Measurements from ENCODE around the gene GMPR.

DNA sequence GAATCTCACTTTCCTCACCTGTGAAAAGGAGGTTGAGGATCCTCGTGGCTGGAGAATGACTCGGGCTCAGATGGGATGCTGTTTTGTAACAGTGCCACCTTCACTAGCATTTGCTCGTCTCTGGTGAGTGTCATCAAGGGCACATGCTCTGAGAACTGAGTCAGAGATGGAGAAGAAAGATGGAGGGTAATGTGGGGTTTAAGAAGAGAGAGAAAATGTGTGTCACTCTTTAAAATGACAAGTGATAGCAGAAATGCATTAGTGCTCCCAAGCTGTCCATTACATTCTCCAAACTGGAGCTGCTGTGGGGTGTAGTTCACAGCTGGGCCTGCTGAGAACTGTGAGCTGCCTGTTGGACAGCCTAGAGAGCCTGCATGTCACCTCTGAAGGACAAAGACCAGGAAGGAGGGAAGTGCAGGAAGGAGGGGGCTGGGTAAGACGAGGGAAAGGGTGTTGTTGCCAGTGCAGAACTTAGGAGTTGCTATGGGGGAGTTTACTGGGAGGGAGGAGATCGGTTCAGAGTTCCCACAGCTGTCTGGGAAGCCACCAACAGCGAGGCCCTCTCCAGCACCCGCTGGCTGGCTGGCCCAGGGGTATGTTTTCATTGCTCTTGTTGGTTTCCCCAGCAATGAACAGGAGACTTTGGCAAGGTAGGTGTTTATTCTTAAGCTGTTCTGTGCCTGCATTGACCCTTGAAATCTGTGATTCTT lies 19.8 kb downstream of the GMPR start:
- TF ChIP-seq, protein P1, sequence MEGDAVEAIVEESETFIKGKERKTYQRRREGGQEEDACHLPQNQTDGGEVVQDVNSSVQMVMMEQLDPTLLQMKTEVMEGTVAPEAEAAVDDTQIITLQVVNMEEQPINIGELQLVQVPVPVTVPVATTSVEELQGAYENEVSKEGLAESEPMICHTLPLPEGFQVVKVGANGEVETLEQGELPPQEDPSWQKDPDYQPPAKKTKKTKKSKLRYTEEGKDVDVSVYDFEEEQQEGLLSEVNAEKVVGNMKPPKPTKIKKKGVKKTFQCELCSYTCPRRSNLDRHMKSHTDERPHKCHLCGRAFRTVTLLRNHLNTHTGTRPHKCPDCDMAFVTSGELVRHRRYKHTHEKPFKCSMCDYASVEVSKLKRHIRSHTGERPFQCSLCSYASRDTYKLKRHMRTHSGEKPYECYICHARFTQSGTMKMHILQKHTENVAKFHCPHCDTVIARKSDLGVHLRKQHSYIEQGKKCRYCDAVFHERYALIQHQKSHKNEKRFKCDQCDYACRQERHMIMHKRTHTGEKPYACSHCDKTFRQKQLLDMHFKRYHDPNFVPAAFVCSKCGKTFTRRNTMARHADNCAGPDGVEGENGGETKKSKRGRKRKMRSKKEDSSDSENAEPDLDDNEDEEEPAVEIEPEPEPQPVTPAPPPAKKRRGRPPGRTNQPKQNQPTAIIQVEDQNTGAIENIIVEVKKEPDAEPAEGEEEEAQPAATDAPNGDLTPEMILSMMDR (IDR thresholded peaks at IDR 0.05 in 8 of 11, conservative IDR thresholded peaks at IDR 0.05 in 3 of 11), result no peak
- no peak for TF ChIP-seq POLR2A (IDR thresholded peaks at IDR 0.05)
